Stimulated activated CD4-positive, alpha-beta T cell treated with anti-CD3 and anti-CD28 coated beads, Interleukin-4, amount 100 ng/mL, for 48 hours (primary cell): ENCODE results near the gene ETDC.
"Not testable (repeated sequence)": the region's sequence is repeated elsewhere in the genome, so short reads cannot be mapped to it uniquely, and the experiment has no call there.

Source experiments
- DNase-seq, 2 donors: peaks; one replicate each; pipeline ENCODE4 v3.0.0-alpha.2; 2020; ENCODE audit warnings: low read depth in 2 of 2

The ETDC gene

DNA sequence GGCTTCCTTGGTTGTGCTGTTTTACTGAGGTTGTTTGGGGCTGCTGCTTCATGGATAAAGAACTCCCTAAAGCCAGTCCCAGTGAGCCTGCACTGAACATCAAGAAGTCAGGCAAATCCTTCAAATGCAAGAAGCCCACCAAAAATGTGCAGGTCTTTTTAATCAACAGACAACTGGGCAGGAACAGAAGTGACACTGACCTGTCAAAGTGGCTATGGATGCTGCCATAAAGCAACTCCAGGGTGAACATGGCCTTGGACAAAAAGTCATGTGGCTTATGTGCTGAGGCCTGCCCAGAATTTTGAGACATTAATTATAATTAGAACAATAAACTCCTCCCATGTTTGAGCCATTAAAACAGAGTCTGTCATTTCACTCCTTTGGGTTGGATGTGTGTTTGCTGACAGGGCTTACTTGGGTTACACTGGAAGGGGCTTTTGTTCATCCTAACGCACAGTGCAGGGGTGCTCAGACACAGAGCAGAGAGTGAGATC, at the start of gene ETDC:
Gene ETDC, plus strand, starts transcription at position 51 of the 494 bp plus-strand sequence. Its CDS starts 0 bp downstream, at position 51.
- DNase-seq = no peak

DNA sequence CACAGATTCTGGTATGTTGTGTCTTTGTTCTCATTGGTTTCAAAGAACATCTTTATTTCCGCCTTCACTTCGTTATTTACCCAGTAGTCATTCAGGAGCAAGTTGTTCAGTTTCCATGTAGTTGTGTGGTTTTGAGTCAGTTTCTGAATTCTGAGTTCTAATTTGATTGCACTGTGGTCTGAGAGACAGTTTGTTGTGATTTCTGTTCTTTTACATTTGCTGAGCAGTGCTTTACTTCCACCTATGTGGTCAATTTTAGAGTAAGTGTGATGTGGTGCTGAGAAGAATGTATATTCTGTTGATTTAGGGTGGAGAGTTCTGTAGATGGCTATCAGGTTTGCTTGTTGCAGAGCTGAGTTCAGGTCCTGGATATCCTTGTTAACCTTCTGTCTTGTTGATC, 48.3 kb upstream of the ETDC start:
- DNase-seq = not testable (repeated sequence)

GRCh38 chrX:135263376-135263775, 45.9 kb upstream of the ETDC start:
- DNase-seq = not testable (repeated sequence)

DNA sequence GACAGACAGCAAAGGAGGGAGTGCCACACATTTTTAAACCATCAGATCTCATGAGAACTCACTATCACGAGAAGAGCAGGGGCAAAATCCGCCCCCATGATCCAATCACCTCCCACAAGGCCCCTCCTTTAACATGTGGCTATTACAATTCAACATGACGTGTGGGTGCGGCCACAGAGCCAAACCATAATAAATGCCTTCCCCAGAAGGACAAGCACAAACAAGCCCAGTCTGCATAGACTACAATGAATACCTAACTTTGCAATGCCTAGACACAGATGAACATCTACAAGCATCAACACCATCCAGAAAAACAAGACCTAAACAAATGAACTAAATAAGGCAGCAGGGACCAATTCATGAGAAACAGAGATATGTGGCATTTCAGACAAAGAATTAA, 45.1 kb upstream of the ETDC start:
- DNase-seq = no peak

- DNase-seq = no peak
Measured at GRCh38 chrX:135273162-135273561, 36.1 kb upstream of the ETDC start.

DNA sequence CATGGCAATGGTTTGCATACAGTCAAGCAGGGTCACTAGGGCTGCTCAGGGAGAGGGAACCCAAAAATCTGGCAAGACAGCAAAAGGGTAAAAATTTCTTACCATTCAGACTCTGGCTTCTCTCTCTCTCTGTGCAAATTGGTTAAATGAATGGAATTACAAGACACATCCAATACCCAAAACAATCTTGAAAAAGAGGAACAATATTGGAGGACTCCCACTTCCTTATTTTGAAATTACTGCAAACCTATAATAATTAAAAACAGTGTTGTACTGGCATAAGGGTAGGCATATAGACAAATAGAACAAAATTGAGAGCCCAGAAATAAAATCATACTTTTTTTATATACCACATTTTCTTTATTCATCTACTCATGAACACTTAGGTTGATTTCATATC, 33.3 kb upstream of the ETDC start:
- DNase-seq = no peak

GRCh38 chrX:135287266-135287823, 21.9 kb upstream of the ETDC start:
- no peak for DNase-seq

- peak; percentile 48 to 59 for DNase-seq
Measured at GRCh38 chrX:135295238-135295943, 13.9 kb upstream of the ETDC start.

DNA sequence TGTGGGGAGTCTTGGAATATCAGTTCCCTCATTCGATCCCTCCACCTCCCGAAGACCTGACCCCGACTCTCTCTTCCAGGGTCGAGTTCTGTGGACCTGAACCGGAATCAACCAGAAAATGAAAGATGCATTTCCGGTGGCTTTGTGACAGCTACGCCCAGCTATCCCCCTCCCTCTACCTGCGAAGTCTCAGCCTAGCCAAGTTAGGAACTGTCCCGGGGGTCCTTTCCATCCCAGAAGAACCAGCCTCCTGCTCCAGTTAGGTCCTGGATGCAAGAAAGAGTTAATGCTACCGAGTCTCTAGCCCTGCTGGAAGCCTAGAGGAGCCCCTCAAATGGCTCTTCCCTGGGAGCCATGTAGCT, 13.4 kb upstream of the ETDC start:
- DNase-seq = no peak

- DNase-seq = no peak
Measured at GRCh38 chrX:135302269-135302873, 6.9 kb upstream of the ETDC start.

- no peak for DNase-seq
Measured at GRCh38 chrX:135304741-135305140, 4.5 kb upstream of the ETDC start.

DNA sequence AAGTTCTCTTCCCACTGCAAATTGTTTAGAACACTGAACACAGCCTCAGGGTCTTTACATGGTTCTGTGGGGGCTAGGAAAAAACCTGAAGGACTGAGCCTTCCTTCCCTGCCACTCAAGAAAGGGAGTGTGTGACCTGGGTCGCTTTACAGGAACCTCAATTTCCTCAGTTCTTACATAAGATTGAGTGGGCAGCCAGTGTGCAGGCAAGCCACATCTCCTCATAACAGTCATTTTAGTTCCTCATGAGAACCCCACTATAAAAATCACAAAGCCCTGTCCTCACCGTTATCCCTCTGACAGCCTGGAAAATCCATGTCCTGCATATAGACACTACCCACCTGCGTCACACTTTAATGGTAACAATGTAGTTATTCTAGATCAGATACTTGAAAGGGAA, 2.1 kb upstream of the ETDC start:
- DNase-seq = no peak

- DNase-seq = no peak
Measured at GRCh38 chrX:135308345-135308855, 880 bp upstream of the ETDC start.

- no peak for DNase-seq
Measured at GRCh38 chrX:135315864-135316263, 6.6 kb downstream of the ETDC start.

DNA sequence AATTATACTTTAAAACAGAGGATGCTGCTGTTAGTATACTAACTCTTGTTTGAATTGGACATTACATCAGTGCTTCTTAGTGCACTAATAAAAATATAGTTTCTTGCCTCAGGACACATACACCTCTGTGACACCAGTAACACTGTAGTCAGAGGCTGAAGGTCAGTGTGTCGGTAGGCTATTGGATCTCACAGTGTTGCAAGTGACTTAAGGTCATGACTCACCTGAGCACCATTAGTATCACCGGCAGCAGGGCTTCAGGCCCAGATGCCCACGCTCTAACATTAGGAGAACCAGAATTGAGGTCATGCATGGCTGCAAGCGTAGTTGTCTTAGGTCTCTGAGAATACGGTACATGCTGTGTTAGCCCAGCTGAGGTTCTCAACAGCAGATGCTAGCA, 15.2 kb downstream of the ETDC start:
- no peak for DNase-seq

DNA sequence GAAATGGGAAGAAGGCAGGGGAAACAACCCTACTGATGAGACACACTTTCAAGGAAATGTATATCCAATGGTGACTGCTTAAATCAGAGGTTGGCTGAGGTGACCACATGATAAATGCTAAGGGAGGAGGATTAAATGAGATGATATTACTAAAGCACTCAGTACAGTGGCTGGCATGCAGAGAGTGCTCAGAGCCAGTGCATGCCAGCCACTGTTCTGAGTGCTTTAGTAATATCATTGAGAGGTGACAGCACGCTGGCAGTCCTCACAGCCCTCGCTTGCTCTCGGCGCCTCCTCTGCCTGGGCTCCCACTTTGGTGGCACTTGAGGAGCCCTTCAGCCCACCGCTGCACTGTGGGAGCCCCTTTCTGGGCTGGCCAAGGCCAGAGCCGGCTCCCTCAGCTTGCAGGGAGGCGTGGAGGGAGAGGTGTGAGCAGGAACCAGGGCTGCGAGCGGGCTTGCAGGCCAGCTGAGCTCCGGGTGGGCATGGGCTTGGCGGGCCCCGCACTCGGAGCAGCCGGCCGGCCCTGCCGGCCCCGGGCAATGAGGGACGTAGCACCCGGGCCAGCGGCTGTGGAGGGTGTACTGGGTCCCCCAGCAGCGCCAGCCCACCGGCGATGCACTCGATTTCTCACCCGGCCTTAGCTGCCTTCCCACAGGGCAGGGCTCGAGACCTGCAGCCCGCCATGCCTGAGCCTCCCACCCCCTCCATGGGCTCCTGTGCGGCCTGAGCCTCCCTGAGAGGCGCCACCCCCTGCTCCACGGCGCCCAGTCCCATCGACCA, 15.9 kb downstream of the ETDC start:
- DNase-seq = not testable (repeated sequence)

- DNase-seq = no peak
Measured at GRCh38 chrX:135327299-135327698, 18.0 kb downstream of the ETDC start.

DNA sequence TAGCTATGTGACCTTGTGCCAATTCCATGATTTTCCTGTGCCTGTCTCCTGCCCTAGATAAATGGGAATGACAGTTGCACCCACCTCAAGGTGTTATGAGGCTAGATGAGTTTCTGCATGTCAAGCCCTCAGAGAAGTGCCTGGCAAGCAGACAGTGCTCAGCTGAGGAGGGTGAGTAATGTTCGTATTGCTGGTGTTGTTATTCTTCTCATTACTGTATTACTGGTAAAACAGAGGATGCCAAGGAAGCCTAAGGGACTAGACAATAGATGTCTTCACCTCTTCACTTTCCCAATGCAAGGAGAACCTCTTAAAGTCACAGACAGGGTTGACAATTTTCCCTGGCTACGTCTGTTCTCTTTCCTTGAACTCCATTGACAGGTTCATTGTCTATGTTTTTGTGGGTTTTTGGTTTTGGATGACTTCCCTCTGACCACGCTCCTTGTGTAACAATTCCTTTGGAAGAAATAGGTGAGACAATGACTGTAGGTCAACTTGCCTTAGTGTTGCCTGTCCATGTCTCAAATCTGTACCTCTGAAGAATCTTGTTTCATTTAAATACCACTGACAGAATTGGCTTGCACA, 19.2 kb downstream of the ETDC start:
- no peak for DNase-seq

GRCh38 chrX:135330706-135331105, 21.4 kb downstream of the ETDC start:
- DNase-seq = no peak

GRCh38 chrX:135331525-135331924, 22.2 kb downstream of the ETDC start:
- no peak for DNase-seq

GRCh38 chrX:135340831-135341230, 31.6 kb downstream of the ETDC start:
- DNase-seq = no peak

GRCh38 chrX:135345107-135345589, 35.9 kb downstream of the ETDC start:
- DNase-seq = no peak
